ENCODE data around the gene RETREG2. TPM values are rescaled to one million over a fixed set of nuclear protein-coding genes. Genes with fewer than 3 reads are reported as not detected.
A peak's percentile ranks its signal among the peaks of the same experiment; 100 is the strongest.

RETREG2 gene, protein sequence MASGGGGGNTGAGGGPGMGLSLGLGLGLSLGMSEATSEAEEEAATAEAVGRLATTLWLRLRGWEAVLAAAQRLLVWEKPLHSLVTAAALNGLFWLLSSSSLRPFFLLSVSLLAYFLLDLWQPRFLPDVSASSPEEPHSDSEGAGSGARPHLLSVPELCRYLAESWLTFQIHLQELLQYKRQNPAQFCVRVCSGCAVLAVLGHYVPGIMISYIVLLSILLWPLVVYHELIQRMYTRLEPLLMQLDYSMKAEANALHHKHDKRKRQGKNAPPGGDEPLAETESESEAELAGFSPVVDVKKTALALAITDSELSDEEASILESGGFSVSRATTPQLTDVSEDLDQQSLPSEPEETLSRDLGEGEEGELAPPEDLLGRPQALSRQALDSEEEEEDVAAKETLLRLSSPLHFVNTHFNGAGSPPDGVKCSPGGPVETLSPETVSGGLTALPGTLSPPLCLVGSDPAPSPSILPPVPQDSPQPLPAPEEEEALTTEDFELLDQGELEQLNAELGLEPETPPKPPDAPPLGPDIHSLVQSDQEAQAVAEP
- total RNA-seq (10 to 100 TPM; 28.3 to 55.8 (median 38.2) TPM), polyA plus RNA-seq (10 to 100 TPM; 13.4 to 56.0 TPM)
- long read RNA-seq, donor 1, full-length matches to known transcripts, result 9 of 18 reads
- long read RNA-seq, donor 1, partial matches to known transcripts, result 1 of 18 reads
- long read RNA-seq, donor 1, other reads (novel, unspliced or antisense), result 8 of 18 reads
- long read RNA-seq, donor 2, full-length matches to known transcripts, result 2 of 27 reads
- long read RNA-seq, donor 2, partial matches to known transcripts, result 1 of 27 reads
- long read RNA-seq, donor 2, other reads (novel, unspliced or antisense), result 24 of 27 reads
- long read RNA-seq, donor 3, full-length matches to known transcripts, result 15 of 40 reads
- long read RNA-seq, donor 3, partial matches to known transcripts, result 2 of 40 reads
- long read RNA-seq, donor 3, other reads (novel, unspliced or antisense), result 23 of 40 reads

DNA sequence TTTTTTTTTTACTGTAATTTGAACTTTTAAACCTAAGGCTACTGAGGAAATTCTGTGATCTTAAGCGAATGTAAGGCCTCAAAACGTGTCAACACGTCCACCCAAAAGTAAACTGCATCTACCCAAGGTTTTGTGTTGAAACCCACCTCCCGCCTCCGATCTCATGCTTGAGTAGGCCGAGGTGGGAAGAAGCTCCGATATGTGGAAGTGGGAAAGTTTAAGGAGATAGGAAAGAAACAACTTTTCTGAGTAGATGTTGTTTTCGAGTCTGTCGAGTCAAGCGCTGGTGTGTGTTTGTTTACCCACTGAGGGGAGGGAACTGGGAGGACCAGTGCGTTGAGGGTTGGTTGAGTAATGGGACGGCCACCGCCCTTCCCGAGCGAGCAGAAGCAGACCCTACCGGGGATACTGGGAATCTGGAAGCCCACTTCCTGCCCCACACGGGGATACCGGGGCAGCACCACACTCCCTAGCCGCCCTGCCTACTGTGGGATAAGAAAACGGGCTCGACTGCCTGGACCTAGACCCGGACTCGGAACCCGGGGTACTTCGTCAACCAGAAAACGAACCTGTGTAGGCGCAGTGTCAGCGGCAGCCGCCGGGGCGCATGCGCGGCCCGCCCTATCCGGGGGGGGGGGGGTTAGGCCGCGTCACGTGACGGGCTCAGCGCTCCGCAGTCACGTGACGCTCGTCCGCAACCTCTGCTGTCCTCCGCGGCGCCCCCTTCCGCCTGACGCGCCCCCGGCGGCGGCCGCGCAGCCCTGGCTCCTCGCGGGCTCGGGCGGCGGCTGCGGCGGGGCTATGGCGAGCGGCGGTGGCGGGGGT is at the start of gene RETREG2:
RETREG2 (plus strand) TSS at position 724 of the 825 bp plus-strand sequence; CDS start at position 802, 78 bp downstream.
- DNase-seq (peak; percentile 86 to 93 (median 89)), ATAC-seq (peak; percentile 71 to 86 (median 78))
- TF ChIP-seq, protein P1, sequence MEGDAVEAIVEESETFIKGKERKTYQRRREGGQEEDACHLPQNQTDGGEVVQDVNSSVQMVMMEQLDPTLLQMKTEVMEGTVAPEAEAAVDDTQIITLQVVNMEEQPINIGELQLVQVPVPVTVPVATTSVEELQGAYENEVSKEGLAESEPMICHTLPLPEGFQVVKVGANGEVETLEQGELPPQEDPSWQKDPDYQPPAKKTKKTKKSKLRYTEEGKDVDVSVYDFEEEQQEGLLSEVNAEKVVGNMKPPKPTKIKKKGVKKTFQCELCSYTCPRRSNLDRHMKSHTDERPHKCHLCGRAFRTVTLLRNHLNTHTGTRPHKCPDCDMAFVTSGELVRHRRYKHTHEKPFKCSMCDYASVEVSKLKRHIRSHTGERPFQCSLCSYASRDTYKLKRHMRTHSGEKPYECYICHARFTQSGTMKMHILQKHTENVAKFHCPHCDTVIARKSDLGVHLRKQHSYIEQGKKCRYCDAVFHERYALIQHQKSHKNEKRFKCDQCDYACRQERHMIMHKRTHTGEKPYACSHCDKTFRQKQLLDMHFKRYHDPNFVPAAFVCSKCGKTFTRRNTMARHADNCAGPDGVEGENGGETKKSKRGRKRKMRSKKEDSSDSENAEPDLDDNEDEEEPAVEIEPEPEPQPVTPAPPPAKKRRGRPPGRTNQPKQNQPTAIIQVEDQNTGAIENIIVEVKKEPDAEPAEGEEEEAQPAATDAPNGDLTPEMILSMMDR (IDR thresholded peaks at IDR 0.05), result peak in 10 of 12 donors; percentile 11 to 67 (median 50)
- TF ChIP-seq POLR2A (IDR thresholded peaks at IDR 0.05), result peak; percentile 33 to 94
- H3K27ac ChIP-seq, result peak within 1 kb of the TSS; percentile 96 to 100 (median 98)
- peaks cover 0 to 63% (median 59%) of the 10 kb centered on the region in 9 donors for H3K36me3 ChIP-seq
- intact Hi-C loops (cut with DNase I), result loop anchor here in 8 of 10 donors (1.0 to 10.0 kb wide), 13 partner anchors 17 to 893 kb away; partner anchors contain the start of genes DNAJB2 (in 5 of the 8), ABCB6 (in 3 of the 8), DNPEP (in 3 of the 8) and ZFAND2B (in 3 of the 8)
- no peaks in the 10 kb centered on the region for H3K27me3 ChIP-seq
- WGBS, 4 donors, result 0 to 1% (median 1%) methylated on average over 16 to 67 of the region's 67 CpGs
- peaks cover 5 to 54% (median 27%) of the 10 kb centered on the region in 12 donors for H3K4me1 ChIP-seq
- H3K9me3 ChIP-seq, result no peaks in the 10 kb centered on the region
- H3K4me3 ChIP-seq, result peak within 1 kb of the TSS; percentile 58 to 99 (median 92)

DNA sequence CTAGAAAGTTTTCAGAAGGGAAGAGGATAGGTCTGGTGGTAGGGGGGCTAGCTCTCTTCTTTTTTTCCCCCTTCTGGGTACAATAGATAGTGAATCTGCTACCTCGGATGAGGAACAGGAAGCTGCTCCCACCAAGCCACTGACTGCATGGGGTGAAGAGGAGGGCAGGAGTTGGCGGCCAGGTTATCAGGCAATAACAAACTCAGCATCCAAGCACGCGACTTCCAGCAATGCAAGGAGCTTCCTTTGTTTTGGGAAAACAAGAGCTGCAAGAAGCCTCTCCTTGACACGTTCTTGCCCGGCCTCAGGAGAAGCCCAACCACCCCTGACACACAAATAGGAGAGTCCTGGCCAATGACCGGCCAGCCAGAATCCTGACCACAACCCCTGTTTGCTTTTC is 49.7 kb upstream of the RETREG2 start:
- Histone ChIP-seq H3K27me3 (no peaks in the 10 kb centered on the region), H3K27ac (no peak overlapping the region), H3K4me1 (peaks cover 0 to 32% (median 15%) of the 10 kb centered on the region in 12 donors), H3K36me3 (peaks cover 0 to 14% (median 0%) of the 10 kb centered on the region in 9 donors), H3K9me3 (no peaks in the 10 kb centered on the region), H3K4me3 (no peak overlapping the region)
- TF ChIP-seq, protein P1 (IDR thresholded peaks at IDR 0.05), result no peak
- no peak for TF ChIP-seq POLR2A (IDR thresholded peaks at IDR 0.05)
- WGBS, 4 donors, result 50 to 63% (median 58%) methylated on average over 7 of the region's 7 CpGs
- intact Hi-C loops (cut with DNase I), result loop anchor here in 1 of 10 donors (10.0 kb wide), 1 partner anchor 254 kb away; no protein-coding TSS in a partner anchor
- ATAC-seq, result no peak
- no peak for DNase-seq

DNA sequence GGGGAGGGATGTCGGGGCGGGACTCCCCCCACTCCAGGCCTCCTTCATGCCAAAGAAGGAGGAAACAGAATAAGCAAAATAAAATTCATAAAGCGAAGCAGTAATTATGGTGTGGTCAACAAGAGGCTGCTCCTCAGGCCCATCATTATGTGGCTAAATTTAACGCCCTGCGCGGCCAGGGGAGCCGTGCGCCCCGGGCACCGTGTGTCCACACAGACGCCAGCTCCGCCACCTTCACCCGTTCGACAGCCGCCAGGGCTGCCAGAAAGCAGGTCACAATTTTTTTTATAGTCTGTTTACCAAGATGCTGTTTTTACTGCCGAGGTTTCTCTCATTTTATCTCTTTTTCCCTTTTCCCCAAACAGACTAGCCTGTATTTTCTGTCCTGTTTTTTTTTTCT is 48.5 kb upstream of the RETREG2 start:
- Histone ChIP-seq H3K36me3 (peaks cover 0 to 14% (median 0%) of the 10 kb centered on the region in 9 donors), H3K27ac (no peak overlapping the region), H3K9me3 (no peaks in the 10 kb centered on the region), H3K4me1 (peaks cover 0 to 22% (median 7%) of the 10 kb centered on the region in 12 donors), H3K4me3 (no peak overlapping the region), H3K27me3 (no peaks in the 10 kb centered on the region)
- no peak for DNase-seq
- WGBS, 4 donors, result 90 to 97% (median 96%) methylated on average over 16 of the region's 16 CpGs
- TF ChIP-seq, protein P1 (IDR thresholded peaks at IDR 0.05), result no peak
- TF ChIP-seq POLR2A (IDR thresholded peaks at IDR 0.05), result no peak
- intact Hi-C loops (cut with DNase I), result loop anchor here in 1 of 10 donors (10.0 kb wide), 1 partner anchor 255 kb away; no protein-coding TSS in a partner anchor
- ATAC-seq, result no peak

All from heart left ventricle (tissue), 16 donors.